ENCODE results near the gene DCDC2B. TPM values are rescaled to one million over a fixed set of nuclear protein-coding genes. Genes with fewer than 3 reads are reported as not detected.

DCDC2B gene
- total RNA-seq, 1 donor from 2014 or later, result not detected

- peaks cover 16 to 33% of the 10 kb centered on the region in 2 donors for H3K36me3 ChIP-seq
- peaks cover 15 to 20% of the 10 kb centered on the region in 2 donors for H3K4me1 ChIP-seq
- no peak for TF ChIP-seq CTCF (IDR thresholded peaks at IDR 0.05)
- H3K27ac ChIP-seq, result peak overlapping the region; percentile 94
- no peak for DNase-seq (ENCODE audit: low spot score in 2 of 2)
- H3K4me3 ChIP-seq, result peak overlapping the region; percentile 73 to 79
- intact Hi-C loops (cut with DNase I), result loop anchor here (1.0 to 10.0 kb wide), 5 partner anchors 62 to 164 kb away; partner anchors contain the start of genes HDAC1, KHDRBS1, KPNA6 and TMEM39B
- H3K9me3 ChIP-seq, result no peaks in the 10 kb centered on the region
- no peaks in the 10 kb centered on the region for H3K27me3 ChIP-seq
Observed at GRCh38 chr1:32178380-32179192, 30.3 kb upstream of the DCDC2B start.

- peaks cover 17 to 24% of the 10 kb centered on the region in 2 donors for H3K4me1 ChIP-seq
- TF ChIP-seq CTCF (IDR thresholded peaks at IDR 0.05), result no peak
- intact Hi-C loops (cut with DNase I), result loop anchor here (1.0 to 10.0 kb wide), 5 partner anchors 62 to 164 kb away; partner anchors contain the start of genes HDAC1, KHDRBS1, KPNA6 and TMEM39B
Observed at GRCh38 chr1:32179193-32179442, 29.8 kb upstream of the DCDC2B start.

GRCh38 chr1:32179443-32180185 lies 29.3 kb upstream of the DCDC2B start, which contains the start of gene TXLNA:
Gene TXLNA (plus strand): TSS chr1:32179675. CDS start chr1:32180346, 671 bp downstream.
- H3K4me3 ChIP-seq, result peak within 1 kb of the TSS; percentile 73 to 79
- TF ChIP-seq CTCF (IDR thresholded peaks at IDR 0.05), result peak in 1 of 3 experiments; percentile 36
- H3K27me3 ChIP-seq, result no peaks in the 10 kb centered on the region
- intact Hi-C loops (cut with DNase I), result loop anchor here (1.0 to 10.0 kb wide), 7 partner anchors 21 to 165 kb away; partner anchors contain the start of genes CCDC28B, EIF3I, HDAC1 and KHDRBS1
- H3K36me3 ChIP-seq, result peaks cover 16 to 34% of the 10 kb centered on the region in 2 donors
- H3K9me3 ChIP-seq, result no peaks in the 10 kb centered on the region
- H3K4me1 ChIP-seq, result peaks cover 19 to 29% of the 10 kb centered on the region in 2 donors
- H3K27ac ChIP-seq, result peak within 1 kb of the TSS; percentile 94
- DNase-seq (ENCODE audit: low spot score in 2 of 2), result peak; percentile 87 to 98

More at GRCh38 chr1:32179193-32179442, 29.8 kb upstream of the DCDC2B start:
- H3K27me3 ChIP-seq, result no peaks in the 10 kb centered on the region
- H3K4me3 ChIP-seq, result peak overlapping the region; percentile 73 to 79
- H3K9me3 ChIP-seq, result no peaks in the 10 kb centered on the region
- peak overlapping the region; percentile 94 for H3K27ac ChIP-seq
- DNase-seq (ENCODE audit: low spot score in 2 of 2), result no peak
- peaks cover 15 to 32% of the 10 kb centered on the region in 2 donors for H3K36me3 ChIP-seq

- Histone ChIP-seq H3K4me1 (peaks cover 19 to 29% of the 10 kb centered on the region in 2 donors), H3K4me3 (peak overlapping the region; percentile 73 to 79), H3K9me3 (no peaks in the 10 kb centered on the region), H3K36me3 (peaks cover 22 to 34% of the 10 kb centered on the region in 2 donors), H3K27ac (peak overlapping the region; percentile 94), H3K27me3 (no peaks in the 10 kb centered on the region)
- intact Hi-C loops (cut with DNase I), result loop anchor here (1.0 kb wide), 2 partner anchors 20 to 42 kb away; partner anchors contain the start of genes CCDC28B, EIF3I and TMEM234
- DNase-seq (ENCODE audit: low spot score in 2 of 2), result peak in 1 of 2 donors; percentile 77
- no peak for TF ChIP-seq CTCF (IDR thresholded peaks at IDR 0.05)
Observed at GRCh38 chr1:32180186-32181060, 28.5 kb upstream of the DCDC2B start.

- Histone ChIP-seq H3K4me3 (peak overlapping the region; percentile 73 to 79), H3K36me3 (peaks cover 24 to 39% of the 10 kb centered on the region in 2 donors), H3K27ac (peak overlapping the region; percentile 94), H3K27me3 (no peaks in the 10 kb centered on the region), H3K9me3 (no peaks in the 10 kb centered on the region), H3K4me1 (peaks cover 19 to 29% of the 10 kb centered on the region in 2 donors)
- intact Hi-C loops (cut with DNase I), result no loop called here
- TF ChIP-seq CTCF (IDR thresholded peaks at IDR 0.05), result no peak
- DNase-seq (ENCODE audit: low spot score in 2 of 2), result no peak
Observed at GRCh38 chr1:32181065-32181464, 27.8 kb upstream of the DCDC2B start.

Data from ascending aorta (tissue), 2 donors.